Measurements from ENCODE around the gene CAPN11.

- peak; percentile 4 for TF ChIP-seq POLR2A (IDR thresholded peaks at IDR 0.05)
- TF ChIP-seq, protein P1, sequence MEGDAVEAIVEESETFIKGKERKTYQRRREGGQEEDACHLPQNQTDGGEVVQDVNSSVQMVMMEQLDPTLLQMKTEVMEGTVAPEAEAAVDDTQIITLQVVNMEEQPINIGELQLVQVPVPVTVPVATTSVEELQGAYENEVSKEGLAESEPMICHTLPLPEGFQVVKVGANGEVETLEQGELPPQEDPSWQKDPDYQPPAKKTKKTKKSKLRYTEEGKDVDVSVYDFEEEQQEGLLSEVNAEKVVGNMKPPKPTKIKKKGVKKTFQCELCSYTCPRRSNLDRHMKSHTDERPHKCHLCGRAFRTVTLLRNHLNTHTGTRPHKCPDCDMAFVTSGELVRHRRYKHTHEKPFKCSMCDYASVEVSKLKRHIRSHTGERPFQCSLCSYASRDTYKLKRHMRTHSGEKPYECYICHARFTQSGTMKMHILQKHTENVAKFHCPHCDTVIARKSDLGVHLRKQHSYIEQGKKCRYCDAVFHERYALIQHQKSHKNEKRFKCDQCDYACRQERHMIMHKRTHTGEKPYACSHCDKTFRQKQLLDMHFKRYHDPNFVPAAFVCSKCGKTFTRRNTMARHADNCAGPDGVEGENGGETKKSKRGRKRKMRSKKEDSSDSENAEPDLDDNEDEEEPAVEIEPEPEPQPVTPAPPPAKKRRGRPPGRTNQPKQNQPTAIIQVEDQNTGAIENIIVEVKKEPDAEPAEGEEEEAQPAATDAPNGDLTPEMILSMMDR (IDR thresholded peaks at IDR 0.05): no peak
- TF ChIP-seq EP300 (IDR thresholded peaks at IDR 0.05): no peak
Measured at GRCh38 chr6:44227148-44227793, 68.7 kb downstream of the CAPN11 start.
